H7 (cell line): ENCODE results near the gene FLT4. TPM values are rescaled to one million over a fixed set of nuclear protein-coding genes. Genes with fewer than 3 reads are reported as not detected.

Experiments used
- DNase-seq: peaks from one replicate; pipeline ENCODE4 v3.0.0; 2012
- H3K27me3 ChIP-seq: 2 replicates; pipeline ENCODE4 v1.6.0; 2011; ENCODE audit warnings: mild to moderate bottlenecking, low read length; ENCODE audit not compliant: control insufficient read depth, insufficient read depth
- H3K36me3 ChIP-seq: replicated peaks from 2 replicates; pipeline ENCODE4 v1.5.1; 2011; ENCODE audit warnings: low read length; ENCODE audit not compliant: control insufficient read depth, insufficient read depth
- H3K4me3 ChIP-seq: 2 replicates; pipeline ENCODE4 v1.5.1; 2011; ENCODE audit warnings: low read depth, mild to moderate bottlenecking, control low read depth, low read length, moderate library complexity; ENCODE audit not compliant: insufficient read depth
- total RNA-seq: library from RNA; depleted of rRNA; stranded (reverse); fragments of >200 nt; shearing (Covaris generic); gene quantifications from 2 replicates; pipeline ENCODE4 v1.2.3, GENCODE V29; 2014

Gene FLT4
- total RNA-seq, 1 experiment from 2014 or later: 13.8 TPM

DNA sequence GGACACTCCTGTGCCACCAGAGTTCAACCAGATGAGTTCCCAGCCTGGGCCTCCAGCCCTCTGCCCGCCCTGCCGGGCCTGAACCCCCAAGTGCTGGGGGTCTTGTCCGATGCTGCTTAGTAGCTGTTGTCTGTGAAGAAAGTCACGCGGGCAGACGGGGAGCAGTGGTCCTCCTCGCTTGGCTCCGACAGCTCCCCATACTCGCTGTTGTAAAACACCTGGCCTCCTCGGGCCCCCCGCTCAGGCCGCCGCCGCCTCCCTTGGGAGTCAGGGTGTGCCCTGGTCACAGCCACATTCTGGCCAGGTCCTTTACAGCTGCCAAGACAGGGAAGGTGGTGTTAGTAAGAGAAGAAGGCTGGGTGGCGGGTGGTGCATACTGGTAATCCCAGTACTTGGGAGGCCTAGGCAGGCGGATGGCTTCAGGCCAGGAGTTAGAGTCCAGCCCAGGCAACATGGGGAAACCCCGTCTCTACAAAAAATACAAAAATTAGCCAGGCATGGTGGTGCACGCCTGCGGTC is 46.3 kb downstream of the FLT4 start:
- peak; percentile 73 for DNase-seq
- H3K4me3 ChIP-seq: no peak overlapping the region
- no peaks in the 10 kb centered on the region for H3K36me3 ChIP-seq
- H3K27me3 ChIP-seq: no peaks in the 10 kb centered on the region

DNA sequence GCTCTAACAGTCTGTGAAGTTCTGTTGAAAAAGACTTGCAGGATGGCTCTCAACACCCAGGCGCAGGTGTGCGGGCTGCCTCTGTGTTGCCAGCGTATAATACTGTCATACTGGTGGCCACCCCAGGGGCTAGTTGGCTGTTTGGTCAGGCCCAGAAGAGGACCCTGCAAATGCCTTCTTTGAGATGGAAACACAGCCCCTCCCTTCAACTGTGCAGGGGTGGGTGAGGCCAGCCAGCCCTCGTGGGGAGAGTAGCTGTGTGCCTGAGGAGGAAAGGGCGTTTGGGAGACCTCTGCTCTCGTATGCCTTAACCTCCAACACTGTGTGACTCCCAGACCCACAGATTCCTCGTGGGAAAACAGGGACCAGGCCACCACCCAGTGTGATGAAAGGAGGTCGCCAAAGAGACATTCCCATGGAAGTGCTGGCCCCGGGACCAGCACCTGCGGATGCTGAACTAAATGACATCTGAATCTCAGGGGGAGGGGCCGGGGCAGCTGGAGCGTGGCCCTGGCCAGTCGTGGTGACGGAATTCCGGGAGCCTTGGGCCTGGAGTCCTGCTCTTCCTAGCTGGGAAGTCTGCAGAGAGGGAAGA is 46.8 kb downstream of the FLT4 start:
- H3K4me3 ChIP-seq: no peak overlapping the region
- H3K27me3 ChIP-seq: no peaks in the 10 kb centered on the region
- no peak for DNase-seq
- no peaks in the 10 kb centered on the region for H3K36me3 ChIP-seq

DNA sequence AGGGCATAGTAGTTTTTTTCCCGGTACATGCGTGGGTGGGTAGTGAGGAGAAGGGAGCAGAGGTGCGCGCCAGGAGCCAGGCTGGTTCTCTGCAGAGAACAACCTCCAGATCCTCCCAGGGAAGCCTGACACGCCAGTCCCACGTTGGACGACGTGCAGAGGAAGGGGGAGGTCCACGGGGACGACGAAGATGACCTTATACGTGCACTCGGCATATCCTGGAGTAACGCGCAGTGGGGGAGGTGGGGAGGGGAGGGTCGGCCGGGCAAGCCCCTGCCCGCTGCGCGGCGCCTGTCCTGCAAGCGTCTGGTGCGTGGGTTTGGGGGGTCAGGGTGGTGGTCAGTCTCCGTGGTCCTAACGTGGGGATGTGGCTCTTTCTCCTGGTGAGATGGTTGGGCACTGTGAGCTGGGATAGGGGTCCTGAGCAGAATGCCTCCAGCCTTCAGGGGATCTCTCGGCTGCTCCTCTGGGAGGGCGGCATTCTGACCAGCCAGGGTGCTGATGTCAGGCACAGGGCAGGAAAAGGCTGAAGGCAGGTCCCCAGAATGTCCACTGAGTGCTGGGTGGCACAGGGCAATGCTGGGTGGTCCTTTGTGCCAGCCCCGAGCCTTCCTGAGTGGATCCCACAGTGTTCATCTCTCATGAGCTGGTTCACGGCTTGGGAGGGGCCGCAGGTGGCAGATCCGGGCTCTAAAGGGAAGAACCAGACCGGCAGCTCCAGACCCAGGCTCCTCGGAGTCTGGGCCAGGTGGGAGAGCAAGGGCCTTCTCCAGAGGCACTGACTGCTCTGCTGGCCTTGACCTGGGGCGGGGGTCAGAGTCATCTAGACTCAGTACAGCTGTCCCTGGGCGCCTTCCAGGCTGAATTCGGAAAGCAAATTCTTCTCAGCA is 47.6 kb downstream of the FLT4 start:
- Histone ChIP-seq H3K36me3 (no peaks in the 10 kb centered on the region), H3K27me3 (no peaks in the 10 kb centered on the region), H3K4me3 (no peak overlapping the region)
- DNase-seq: peak; percentile 57

DNA sequence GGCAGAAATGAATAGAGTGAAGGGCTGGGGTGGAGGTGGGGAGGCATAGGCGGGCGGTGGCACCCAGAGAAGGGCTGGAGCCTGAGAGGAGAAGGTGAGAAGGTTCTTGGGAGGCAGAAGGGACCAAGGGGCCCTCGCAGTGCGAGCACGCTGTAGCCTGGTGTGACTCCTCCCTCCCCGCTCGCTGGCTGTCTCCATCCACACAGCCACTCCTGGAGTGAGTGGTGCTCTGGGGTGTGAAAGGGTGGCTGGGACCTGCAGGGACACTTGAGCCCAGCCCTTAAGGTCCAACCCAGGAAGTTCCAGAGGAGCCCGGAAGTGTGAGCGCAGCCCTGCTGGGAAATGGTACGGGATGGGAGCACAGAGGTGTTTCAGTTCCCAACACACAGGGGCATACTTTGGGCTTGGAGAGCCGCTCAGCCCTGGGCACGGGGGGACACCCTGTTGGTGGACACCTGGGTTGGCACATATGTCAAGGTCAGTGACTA is 48.8 kb downstream of the FLT4 start:
- H3K27me3 ChIP-seq: no peaks in the 10 kb centered on the region
- DNase-seq: peak; percentile 51
- H3K36me3 ChIP-seq: no peaks in the 10 kb centered on the region
- no peak overlapping the region for H3K4me3 ChIP-seq

DNA sequence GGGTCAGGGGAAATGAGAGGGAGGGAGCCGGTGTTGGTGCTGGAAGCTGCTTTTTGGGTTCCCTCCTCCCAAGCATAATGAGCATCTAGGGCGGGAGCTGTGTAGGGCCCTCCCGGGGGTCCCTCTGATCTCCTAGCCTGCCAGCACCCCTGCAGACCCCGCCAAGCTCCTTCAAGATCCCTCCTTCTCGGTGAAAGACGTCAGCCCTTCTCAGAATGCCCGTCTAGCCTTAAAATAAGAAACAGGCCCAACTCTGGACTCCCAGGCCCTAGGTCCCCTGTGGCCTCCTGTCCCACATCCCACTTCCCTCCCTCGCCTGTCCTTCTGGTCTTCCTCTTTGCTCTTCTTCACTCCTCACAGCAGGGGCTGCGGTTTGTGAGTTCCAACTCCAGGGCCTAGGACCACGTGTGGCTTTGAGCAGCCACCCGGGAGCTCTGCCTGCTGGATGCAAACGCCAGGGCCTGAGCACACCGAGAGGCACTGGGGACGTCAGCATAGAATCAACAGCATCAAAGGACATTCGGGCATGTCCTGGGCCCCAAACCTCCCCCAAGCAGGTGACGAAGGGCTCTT is 49.3 kb downstream of the FLT4 start:
- H3K4me3 ChIP-seq: no peak overlapping the region
- DNase-seq: peak; percentile 52
- no peaks in the 10 kb centered on the region for H3K27me3 ChIP-seq
- H3K36me3 ChIP-seq: no peaks in the 10 kb centered on the region

DNA sequence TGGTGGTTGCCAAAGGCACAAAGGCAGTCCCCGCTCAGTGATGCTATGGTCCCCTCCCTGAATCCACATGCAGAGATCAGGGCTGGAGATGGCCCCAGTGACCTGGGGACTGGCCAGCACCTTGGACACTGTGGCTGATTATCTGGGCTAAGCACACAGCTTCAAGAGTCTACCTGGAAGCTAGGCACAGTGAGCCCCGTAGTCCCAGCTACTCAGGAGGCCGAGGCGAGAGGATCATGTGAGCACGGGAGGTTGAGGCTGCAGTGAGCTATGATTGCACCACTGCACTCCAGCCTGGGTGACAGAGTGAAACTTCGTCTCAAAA is 49.8 kb downstream of the FLT4 start:
- DNase-seq: no peak
- Histone ChIP-seq H3K4me3 (no peak overlapping the region), H3K36me3 (no peaks in the 10 kb centered on the region), H3K27me3 (no peaks in the 10 kb centered on the region)

DNA sequence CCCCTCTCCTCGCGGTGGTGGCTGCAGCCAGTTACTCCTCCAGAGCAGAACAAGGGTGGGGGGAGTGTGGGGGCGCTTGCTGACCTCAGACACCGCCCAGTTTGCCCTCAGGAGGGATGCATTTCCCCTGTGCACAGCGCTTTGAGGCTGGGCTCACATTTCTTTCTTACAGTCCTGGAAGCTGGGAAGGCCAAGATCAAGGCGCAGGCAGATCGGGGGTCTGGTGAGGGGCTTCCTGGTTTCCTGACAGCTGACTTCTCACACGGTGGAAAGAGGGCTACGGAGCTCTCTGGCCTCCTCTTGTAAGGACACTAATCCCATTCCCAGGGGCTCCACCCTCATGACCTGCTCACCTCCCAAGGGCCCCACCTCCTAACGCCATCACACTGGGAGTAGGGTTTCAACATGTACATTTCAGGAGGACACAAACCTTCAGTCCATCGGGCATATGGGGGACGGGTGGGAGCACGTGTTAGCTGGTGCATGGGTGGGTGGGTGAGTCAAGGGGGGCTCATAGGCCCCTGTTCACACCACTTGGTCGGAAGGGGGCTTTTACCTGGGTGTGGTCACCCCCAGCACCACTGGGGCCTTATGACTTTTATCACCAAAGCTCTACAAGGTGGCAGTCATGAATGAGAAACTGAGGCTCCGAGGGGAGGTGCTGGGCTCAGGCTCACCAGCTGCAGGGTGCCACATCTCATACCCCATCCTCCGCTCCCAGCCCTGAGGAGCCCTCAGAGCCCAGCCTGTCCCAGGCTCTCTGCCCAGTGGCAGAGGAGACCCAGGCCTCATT is 50.4 kb downstream of the FLT4 start:
- peak; percentile 39 for DNase-seq
- H3K4me3 ChIP-seq: no peak overlapping the region
- H3K36me3 ChIP-seq: no peaks in the 10 kb centered on the region
- H3K27me3 ChIP-seq: no peaks in the 10 kb centered on the region

DNA sequence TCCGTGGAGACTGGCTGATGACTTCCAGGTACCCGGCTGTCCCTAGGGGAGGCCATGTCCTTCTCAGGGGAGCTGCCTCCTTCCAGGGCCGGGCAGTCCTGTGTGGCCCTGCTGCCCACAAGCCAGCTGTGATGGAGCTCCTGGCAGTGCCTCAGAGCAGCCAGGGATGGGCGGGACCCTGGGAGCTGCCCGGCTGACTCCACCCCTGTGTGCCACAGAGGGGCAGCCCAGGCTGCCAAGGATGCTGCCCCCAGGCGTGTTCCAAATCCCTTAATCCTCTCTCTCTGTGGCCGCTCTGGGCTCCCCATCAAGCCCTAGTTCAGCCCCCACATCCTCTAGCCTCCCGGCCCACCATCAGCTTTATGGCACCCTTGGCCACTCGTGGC is 51.1 kb downstream of the FLT4 start:
- H3K36me3 ChIP-seq: no peaks in the 10 kb centered on the region
- H3K27me3 ChIP-seq: no peaks in the 10 kb centered on the region
- peak; percentile 62 for DNase-seq
- H3K4me3 ChIP-seq: no peak overlapping the region

DNA sequence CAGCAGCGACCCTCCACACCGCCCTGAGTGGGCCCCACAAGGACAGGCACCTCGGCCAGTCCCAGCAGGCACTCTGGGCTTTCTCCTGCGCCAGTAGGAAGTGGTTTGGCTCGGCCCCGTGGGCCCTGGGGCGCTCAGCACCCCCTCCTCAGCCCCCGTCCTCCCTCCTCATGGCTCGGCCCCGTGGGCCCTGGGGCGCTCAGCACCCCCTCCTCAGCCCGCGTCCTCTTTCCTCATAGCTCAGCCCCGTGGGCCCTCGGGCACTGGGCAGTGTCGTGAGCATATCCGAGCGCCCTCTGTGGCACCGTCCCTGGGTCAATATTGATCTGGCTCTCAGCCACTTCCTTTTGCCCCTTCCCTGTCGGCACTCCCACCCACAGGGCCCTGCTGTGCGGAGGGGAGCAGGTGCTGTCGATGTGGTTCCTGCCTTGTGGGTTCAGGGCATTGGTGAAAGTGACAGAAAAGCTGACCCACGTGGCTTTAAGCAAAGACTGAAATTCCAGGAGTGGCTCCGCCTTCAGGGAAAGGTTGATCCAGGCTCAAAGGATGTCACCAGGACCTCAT is 52.6 kb downstream of the FLT4 start:
- no peaks in the 10 kb centered on the region for H3K36me3 ChIP-seq
- DNase-seq: peak; percentile 33
- H3K27me3 ChIP-seq: peaks cover 4% of the 10 kb centered on the region; the same call in 1 of the 2 replicates
- H3K4me3 ChIP-seq: no peak overlapping the region

DNA sequence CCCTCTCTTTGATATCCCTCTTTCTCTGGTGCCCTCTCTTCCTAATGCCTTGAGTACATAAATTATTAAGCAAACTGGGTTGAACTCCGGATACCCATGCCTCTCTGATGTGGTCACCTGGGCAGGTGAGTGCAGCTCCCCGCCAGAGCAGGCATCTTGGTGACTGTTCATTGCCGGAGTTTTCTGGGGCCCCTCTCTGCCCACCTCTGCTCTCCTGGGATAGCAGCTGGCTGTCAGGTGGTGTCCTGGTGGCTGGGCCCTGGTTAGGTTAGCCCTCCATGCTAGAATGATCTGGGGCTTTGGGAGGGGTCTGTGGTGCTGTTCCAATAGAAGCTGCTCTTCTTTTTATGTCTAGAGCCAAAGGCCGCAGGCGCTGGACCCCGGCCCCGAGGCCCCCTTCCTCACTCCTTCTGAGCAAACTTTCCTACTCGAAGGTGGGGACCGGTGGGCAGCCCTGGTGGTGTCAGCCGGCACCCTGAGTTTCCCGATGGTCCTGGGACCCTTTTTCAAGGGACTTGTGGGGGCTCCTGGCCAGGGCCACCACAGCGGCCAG is 53.2 kb downstream of the FLT4 start:
- H3K36me3 ChIP-seq: no peaks in the 10 kb centered on the region
- peaks cover 7% of the 10 kb centered on the region; the same call in 1 of the 2 replicates for H3K27me3 ChIP-seq
- DNase-seq: peak; percentile 43
- H3K4me3 ChIP-seq: no peak overlapping the region

DNA sequence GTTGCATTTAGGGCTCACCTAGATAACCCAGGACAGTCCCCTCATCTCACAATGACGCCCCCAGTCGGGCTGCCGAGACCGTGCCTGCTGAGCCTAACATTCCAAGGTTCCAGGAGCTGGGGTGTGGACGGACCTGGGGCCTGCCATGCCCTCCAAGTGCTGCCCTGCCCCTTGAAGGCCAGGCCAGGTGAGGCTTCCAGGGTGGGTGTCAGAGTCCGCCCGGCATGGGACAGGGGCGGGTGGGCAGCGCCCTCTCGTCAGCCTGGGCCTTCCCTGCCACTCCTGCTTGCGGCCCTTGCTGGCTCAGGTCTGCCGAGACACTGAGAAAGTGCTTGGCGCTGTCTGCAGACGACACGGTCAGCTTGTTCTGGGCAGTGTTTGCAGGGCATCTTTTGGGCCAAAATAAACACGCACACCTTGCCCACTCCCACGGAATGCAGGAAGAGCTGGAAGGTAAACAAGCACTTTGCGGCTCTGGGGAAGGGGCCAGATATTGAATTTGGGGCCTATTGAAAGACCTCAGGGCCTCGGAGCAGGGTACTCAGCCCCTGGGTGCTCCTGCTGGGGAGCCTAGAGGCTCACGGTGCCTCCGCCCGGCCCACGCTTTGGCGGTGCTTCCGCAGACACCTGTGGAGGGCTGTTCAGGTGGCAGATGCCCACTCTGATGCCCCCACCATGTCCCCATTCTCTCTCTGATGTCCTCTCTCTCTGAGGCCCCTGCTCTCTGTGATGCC is 53.9 kb downstream of the FLT4 start:
- peaks cover 13% of the 10 kb centered on the region; the same call in 1 of the 2 replicates for H3K27me3 ChIP-seq
- H3K4me3 ChIP-seq: no peak overlapping the region
- peak; percentile 60 for DNase-seq
- no peaks in the 10 kb centered on the region for H3K36me3 ChIP-seq

DNA sequence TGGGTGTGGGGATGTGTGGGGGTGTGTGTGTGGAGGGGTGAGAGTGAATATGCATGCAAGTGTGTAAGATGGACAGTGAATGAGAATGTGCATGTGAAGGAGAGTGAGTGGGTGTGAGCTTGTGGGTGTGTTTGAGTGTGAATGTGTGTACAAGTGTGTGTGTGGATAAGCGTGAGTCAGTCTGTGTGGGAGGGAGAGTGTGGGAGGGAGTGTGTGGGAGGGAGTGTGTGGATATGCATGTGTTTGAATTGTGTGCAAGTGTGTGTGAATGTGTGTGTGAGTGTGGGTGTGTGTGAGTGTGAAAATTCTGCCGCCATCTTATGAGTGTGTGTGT is 54.4 kb downstream of the FLT4 start:
- Histone ChIP-seq H3K4me3 (no peak overlapping the region), H3K27me3 (peaks cover 18% of the 10 kb centered on the region; the same call in 1 of the 2 replicates), H3K36me3 (no peaks in the 10 kb centered on the region)
- no peak for DNase-seq

DNA sequence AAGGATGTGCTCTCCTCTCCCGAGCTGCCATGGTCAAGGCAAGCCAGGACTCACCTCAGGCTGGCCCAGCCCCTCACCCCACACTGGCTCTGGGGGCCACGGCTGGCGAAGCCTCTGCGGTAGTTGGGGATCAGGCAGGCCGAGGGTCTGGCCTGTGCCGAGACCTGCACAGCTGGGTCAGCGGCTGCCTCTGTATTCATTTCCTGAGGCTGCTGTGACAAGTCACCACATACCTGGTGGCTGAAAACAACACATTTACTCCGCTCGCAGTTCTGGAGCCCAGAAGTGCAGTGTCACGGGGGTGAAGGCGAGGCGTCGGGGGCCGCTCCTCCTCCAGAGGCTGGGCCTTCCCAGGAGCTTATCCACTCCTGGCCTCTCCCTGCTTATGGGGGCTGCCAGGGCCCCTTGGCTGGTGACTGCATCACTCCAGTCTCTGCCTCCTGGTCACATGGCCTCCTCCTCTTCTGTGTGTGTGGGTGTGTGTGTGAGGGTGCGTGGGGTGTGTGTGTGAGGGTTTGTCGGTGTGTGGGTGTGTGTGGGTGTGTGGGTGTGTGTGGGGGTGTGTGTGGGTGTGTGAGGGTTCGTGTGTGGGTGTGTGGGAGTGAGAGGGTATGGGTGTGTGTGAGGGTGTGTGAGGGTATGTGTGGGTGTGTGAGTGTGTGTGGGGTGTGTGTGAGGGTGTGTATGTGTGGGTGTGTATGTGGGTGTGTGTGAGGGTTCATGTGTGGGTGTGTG is 54.9 kb downstream of the FLT4 start:
- peak; percentile 37 for DNase-seq
- H3K27me3 ChIP-seq: peaks cover 24% of the 10 kb centered on the region; the same call in 1 of the 2 replicates
- no peak overlapping the region for H3K4me3 ChIP-seq
- no peaks in the 10 kb centered on the region for H3K36me3 ChIP-seq
